T follicular helper cell (primary cell): ENCODE results near the gene EXOC6.

Experiments
- DNase-seq: peaks from one replicate; pipeline ENCODE4 v3.0.0-alpha.2; 2020; ENCODE audit warnings: low read depth

The EXOC6 gene

GRCh38 chr10:93066544-93066913 lies 218.2 kb downstream of the EXOC6 start:
- DNase-seq = no peak

- no peak for DNase-seq
Measured at GRCh38 chr10:93067443-93068365, 219.4 kb downstream of the EXOC6 start.

DNA sequence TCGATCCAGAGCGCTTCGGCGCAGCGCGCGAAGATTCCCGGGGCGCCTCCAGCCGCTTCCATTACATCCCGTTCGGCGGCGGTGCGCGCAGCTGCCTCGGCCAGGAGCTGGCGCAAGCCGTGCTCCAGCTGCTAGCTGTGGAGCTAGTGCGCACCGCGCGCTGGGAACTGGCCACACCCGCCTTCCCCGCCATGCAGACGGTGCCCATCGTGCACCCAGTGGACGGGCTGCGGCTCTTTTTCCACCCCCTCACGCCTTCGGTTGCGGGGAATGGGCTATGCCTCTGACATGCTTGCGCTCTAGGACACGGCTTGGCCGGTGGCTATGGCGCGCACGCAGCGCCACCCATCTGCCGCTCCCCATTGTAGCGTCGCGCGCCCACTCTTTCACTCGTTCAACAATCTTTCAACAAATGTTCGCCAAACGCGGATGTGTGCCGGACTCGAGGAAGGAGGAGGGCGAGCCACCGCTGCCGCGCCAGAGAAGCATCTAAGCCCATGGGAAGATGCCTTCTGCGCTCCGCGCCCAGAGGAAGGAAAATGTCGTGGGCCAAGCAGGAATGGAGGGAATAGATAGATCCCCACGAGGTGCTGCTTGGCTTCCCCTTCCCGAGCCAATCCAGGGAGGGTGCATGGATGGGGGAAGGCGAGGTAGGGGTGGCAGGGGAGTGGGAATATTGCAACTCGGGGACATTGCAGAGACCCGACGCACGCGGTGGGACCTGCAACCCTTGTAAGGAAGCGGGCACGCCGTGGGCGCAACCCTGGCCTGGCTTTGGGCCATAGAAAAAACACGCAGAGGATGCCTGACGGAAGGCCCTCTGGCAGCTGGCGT lies 220.3 kb downstream of the EXOC6 start:
- DNase-seq = no peak

GRCh38 chr10:93069245-93069561 lies 220.9 kb downstream of the EXOC6 start:
- DNase-seq = no peak

DNA sequence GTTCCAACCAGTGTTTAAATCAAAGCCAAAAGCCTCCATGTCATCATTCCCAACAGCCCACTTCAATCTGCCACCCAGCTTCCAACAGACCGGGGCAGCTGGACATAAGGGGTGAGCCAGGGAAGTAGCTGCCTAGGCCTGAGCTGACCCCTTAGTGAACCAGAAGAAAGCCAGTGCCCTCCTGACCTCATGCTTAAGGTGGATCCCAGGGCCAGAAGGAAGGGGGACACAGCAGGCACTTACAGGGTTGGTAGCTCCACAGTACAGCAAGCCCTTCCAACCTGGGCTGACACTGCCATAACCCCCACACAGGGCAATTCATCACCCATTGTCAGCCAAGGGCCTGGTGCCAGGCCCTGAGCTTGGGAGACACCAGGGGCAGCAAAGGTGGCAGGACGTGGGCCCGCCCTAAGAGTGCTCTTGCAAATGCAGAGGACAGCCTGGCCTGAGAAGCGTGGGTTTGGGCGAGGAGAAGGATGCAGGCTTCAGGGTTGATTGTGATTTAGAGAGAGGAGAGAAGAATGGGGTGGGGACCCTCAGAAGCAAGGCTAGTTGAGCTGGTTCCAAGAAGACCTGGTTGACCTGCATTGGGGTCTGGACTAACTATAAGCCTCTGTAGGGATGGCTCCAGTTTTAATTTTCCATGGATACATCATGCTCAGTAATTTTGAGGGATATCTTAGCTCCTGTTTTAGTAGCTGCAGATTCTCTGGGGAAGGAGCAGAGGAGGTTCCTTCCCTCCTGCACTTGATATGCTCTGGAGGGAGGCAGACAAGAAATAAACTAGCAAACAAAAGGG lies 222.3 kb downstream of the EXOC6 start:
- no peak for DNase-seq

DNA sequence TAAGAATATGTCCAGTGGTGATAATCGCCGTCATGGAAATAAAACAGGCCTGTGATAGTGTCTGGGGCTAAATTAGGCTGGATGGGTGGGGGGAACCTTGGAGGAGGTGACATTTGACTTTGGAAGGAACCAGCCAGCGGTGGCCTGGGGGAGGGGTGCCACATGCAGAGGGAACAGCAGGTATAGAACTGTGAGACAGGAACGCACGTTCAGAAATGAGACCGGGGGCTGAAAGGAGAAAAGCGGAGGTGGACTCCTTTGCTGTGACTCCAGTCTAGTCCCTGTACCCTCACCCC lies 222.8 kb downstream of the EXOC6 start:
- no peak for DNase-seq

GRCh38 chr10:93071674-93072224 lies 223.4 kb downstream of the EXOC6 start:
- DNase-seq = no peak

- DNase-seq = no peak
Measured at GRCh38 chr10:93072225-93072712, 223.9 kb downstream of the EXOC6 start.

DNA sequence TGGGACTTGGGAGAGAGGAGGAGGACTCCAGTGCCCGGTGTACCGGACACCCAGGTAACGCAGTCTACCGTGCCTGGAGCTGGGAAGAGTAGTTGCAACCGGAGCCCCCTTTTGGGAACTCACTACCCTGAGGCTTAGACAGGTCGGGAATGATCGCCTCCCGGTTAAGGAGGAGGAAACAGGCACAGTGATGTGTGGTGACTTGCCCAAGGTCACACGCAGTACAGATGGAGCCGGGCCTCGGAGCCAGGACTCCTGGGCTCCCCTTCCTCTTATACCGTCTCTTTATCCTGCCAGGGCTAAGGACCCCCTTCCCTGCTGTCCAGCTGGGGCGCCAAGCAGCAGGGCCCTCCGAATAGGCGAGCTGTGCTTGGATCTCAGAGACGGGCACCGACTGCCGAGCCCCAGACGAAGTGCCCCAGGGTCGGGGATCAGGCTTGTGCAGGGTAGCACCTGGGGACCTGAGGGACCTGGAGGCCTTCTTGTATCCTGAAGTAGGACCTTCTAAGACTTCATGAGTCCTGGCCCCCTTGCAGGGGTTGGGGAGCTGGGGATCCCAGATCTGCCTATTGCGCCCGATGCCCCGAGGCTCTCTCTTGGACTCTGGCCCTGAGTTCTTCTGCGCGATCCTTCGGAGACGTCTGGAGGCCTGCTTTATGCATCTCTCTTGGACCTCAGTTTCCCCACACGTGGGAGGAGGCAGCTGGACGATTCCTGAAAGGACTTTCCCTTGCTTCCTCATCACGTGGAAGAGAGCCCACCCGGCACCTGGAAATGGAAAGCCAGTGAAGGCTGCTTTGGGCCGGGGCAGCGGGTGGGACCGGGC lies 224.6 kb downstream of the EXOC6 start:
- DNase-seq = no peak

GRCh38 chr10:93073539-93074146 lies 225.3 kb downstream of the EXOC6 start, which contains the start of gene CYP26A1:
Gene CYP26A1 (plus strand): TSS chr10:93073893. CDS start chr10:93073935, 42 bp downstream.
- no peak for DNase-seq

GRCh38 chr10:93074147-93074596 lies 225.9 kb downstream of the EXOC6 start:
- no peak for DNase-seq

DNA sequence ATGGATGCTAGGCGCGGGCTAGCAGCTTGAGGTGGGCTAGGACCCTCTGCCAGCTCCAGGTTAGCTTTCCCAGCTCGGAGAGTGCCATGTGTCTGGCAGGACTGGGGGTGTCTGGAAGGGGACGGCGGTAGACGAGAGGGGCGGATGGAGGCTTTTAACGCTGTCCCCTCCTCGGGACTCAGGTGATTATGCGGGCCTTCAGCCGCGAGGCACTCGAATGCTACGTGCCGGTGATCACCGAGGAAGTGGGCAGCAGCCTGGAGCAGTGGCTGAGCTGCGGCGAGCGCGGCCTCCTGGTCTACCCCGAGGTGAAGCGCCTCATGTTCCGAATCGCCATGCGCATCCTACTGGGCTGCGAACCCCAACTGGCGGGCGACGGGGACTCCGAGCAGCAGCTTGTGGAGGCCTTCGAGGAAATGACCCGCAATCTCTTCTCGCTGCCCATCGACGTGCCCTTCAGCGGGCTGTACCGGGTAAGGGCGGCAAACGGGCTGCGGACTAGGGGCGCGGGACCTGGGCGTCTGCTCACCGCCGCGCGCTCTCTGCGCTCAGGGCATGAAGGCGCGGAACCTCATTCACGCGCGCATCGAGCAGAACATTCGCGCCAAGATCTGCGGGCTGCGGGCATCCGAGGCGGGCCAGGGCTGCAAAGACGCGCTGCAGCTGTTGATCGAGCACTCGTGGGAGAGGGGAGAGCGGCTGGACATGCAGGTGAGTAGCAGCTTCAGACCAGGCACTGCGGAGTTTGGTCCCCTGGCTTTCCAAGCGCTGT lies 226.5 kb downstream of the EXOC6 start:
- DNase-seq = no peak

GRCh38 chr10:93075369-93076221 lies 227.3 kb downstream of the EXOC6 start:
- DNase-seq = no peak

DNA sequence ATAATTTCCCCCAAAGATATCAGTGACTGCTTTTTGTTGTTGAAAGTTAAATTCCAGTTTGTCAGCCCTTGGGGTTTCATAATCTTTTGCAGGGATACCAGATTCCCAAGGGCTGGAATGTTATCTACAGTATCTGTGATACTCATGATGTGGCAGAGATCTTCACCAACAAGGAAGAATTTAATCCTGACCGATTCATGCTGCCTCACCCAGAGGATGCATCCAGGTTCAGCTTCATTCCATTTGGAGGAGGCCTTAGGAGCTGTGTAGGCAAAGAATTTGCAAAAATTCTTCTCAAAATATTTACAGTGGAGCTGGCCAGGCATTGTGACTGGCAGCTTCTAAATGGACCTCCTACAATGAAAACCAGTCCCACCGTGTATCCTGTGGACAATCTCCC lies 228.6 kb downstream of the EXOC6 start:
- no peak for DNase-seq

GRCh38 chr10:93077860-93078337 lies 229.6 kb downstream of the EXOC6 start:
- DNase-seq = no peak

GRCh38 chr10:93079663-93080349 lies 231.5 kb downstream of the EXOC6 start:
- no peak for DNase-seq

DNA sequence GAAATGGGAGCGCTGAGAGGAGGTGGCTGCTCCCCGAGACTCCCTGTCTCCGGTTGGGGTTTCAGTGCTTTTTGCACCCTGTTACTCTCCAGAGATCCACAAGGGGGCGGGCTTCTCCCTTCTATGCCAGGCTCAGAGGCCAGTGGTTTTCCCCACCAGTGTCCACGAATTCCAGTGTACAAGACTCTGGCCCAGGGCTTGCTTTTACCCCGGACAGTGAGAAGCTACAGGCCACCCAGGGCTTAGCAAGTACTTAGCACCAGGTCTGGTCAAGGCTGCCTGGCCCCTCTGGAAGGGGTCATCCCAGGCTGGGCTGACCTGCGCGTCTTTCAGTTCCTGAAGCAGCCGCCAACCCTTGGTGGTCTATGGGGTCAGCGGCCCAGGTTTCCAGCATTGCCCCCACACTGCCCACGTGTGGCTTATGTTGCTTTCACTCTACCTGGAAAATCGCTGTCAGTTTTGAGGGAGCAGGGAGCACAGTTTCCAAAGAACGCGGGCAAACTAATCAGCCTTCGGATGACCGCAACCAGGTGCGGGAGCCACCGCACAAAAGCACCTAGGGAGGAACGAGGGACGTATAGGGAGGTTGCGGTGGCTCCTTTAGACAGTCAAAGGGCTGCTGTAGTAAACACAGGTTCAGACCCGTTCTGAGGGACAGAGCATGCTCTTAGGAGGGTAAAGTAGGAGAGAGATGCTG lies 232.2 kb downstream of the EXOC6 start:
- DNase-seq = peak; percentile 14
